BLaER1 treated with 17β-estradiol and CSF1 and Interleukin-3, amounts not matched to agents 10 nM and 100 nM (cell line): ENCODE data around the gene ANKRD55.
"Not testable (repeated sequence)": the region's sequence is repeated elsewhere in the genome, so short reads cannot be mapped to it uniquely, and the experiment has no call there.

ENCODE experiments used
- H3K27ac ChIP-seq, 11 experiments: shearing (Covaris generic); formaldehyde crosslinking; 2 replicates each; pipeline ENCODE4 v1.8.1; 2022
- H3K27me3 ChIP-seq, 11 experiments: shearing (Covaris generic); formaldehyde crosslinking; 2 replicates each; pipeline ENCODE4 v1.8.1; 2022
- H3K36me3 ChIP-seq, 11 experiments: shearing (Covaris generic); formaldehyde crosslinking; 2 replicates each; pipeline ENCODE4 v1.8.1; 2022
- H3K4me1 ChIP-seq, 10 experiments: shearing (Covaris generic); formaldehyde crosslinking; 2 replicates each; pipeline ENCODE4 v1.8.1; 2022
- H3K4me2 ChIP-seq, 11 experiments: shearing (Covaris generic); formaldehyde crosslinking; 2 replicates each; pipeline ENCODE4 v1.8.1; 2022
- H3K4me3 ChIP-seq, 10 experiments: shearing (Covaris generic); formaldehyde crosslinking; 2 replicates each; pipeline ENCODE4 v1.8.1; 2022
- H3K9ac ChIP-seq, 11 experiments: shearing (Covaris generic); formaldehyde crosslinking; 2 replicates each; pipeline ENCODE4 v1.8.1; 2022
- H3K9me3 ChIP-seq, 11 experiments: shearing (Covaris generic); formaldehyde crosslinking; replicated peaks in 1 of 11; 2 replicates each; pipeline ENCODE4 v1.8.1; 2022
- H4K20me1 ChIP-seq, 11 experiments: shearing (Covaris generic); formaldehyde crosslinking; 2 replicates each; pipeline ENCODE4 v1.8.1; 2022
- Cebpa-rat ChIP-seq, 11 experiments: shearing (Covaris generic); IDR thresholded peaks; 2 replicates each; pipeline ENCODE4 v1.8.1; 2022

ANKRD55 gene

DNA sequence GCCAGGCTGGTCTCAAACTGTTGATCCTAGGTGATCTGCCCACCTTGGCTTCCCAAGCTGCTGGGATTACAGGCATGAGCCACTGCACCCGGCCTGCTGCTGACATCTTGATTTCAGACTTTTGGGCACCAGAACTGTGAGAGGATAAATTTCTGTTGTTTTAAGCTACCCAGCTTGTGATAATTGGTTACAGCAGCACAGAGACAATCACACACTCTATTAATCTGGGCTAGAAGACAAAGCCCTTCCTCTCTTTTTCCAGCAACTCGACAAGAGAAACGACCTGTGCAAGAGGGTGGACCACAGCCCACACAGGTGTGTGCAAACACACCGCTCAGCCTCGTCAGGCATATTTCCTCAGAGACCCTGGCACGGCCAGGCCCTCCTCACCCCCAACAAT, 4.5 kb downstream of the ANKRD55 start:
- Histone ChIP-seq H3K27me3 (no peaks in the 10 kb centered on the region), H4K20me1 (no peaks in the 10 kb centered on the region), H3K27ac (no peak overlapping the region), H3K4me2 (no peak overlapping the region), H3K9ac (no peak overlapping the region), H3K9me3 (no peaks in the 10 kb centered on the region), H3K36me3 (no peaks in the 10 kb centered on the region), H3K4me1 (no peaks in the 10 kb centered on the region), H3K4me3 (no peak overlapping the region)
- no peak for TF ChIP-seq Cebpa-rat (IDR thresholded peaks at IDR 0.05)

DNA sequence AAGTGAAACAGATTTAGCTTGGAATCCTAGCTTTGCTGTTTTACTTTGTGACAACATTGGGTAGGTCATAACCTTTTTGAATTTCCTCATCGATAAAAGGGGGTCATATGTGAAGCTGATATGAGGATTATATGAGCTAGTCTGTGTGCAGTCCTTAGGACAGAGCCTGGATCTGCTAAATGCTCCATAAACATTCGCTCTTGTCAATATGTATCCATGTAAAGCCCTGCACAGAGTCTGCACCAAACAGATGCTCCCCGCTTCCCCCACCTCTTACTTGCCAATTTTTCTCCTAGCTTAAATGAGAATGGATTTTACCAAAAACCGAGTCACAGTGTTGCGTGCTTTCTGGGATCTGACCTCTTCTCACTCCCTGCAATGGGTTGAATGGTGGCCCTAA, 5.4 kb downstream of the ANKRD55 start:
- TF ChIP-seq Cebpa-rat (IDR thresholded peaks at IDR 0.05): no peak
- Histone ChIP-seq H3K27me3 (no peaks in the 10 kb centered on the region), H4K20me1 (no peaks in the 10 kb centered on the region), H3K9me3 (no peaks in the 10 kb centered on the region), H3K4me2 (no peak overlapping the region), H3K27ac (no peak overlapping the region), H3K36me3 (no peaks in the 10 kb centered on the region), H3K4me1 (no peaks in the 10 kb centered on the region), H3K4me3 (no peak overlapping the region), H3K9ac (no peak overlapping the region)

DNA sequence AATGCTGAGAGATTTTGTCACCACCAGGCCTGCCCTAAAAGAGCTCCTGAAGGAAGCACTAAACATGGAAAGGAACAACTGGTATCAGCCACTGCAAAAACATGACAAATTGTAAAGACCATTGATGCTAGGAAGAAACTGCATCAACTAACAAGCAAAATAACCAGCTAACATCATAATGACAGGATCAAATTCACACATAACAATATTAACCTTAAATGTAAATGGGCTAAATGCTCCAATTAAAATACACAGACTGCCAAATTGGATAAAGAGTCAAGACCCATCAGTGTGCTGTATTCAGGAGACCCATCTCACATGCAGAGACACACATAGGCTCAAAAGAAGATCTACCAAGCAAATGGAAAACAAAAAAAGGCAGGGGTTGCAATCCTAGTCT, 9.8 kb downstream of the ANKRD55 start:
- H4K20me1 ChIP-seq, H3K9ac ChIP-seq, H3K4me2 ChIP-seq, H3K4me1 ChIP-seq, H3K4me3 ChIP-seq, H3K27me3 ChIP-seq, H3K27ac ChIP-seq, H3K36me3 ChIP-seq: not testable (repeated sequence)
- peaks cover 21 to 34% (median 27%) of the 10 kb centered on the region in 11 experiments for H3K9me3 ChIP-seq

- not testable (repeated sequence) for H3K4me2 ChIP-seq, H3K9ac ChIP-seq, H4K20me1 ChIP-seq, H3K36me3 ChIP-seq, H3K27ac ChIP-seq, H3K4me3 ChIP-seq, H3K27me3 ChIP-seq, H3K4me1 ChIP-seq
- peaks cover 34 to 51% (median 44%) of the 10 kb centered on the region in 11 experiments for H3K9me3 ChIP-seq
Observed at GRCh38 chr5:56221601-56222000, 11.5 kb downstream of the ANKRD55 start.

DNA sequence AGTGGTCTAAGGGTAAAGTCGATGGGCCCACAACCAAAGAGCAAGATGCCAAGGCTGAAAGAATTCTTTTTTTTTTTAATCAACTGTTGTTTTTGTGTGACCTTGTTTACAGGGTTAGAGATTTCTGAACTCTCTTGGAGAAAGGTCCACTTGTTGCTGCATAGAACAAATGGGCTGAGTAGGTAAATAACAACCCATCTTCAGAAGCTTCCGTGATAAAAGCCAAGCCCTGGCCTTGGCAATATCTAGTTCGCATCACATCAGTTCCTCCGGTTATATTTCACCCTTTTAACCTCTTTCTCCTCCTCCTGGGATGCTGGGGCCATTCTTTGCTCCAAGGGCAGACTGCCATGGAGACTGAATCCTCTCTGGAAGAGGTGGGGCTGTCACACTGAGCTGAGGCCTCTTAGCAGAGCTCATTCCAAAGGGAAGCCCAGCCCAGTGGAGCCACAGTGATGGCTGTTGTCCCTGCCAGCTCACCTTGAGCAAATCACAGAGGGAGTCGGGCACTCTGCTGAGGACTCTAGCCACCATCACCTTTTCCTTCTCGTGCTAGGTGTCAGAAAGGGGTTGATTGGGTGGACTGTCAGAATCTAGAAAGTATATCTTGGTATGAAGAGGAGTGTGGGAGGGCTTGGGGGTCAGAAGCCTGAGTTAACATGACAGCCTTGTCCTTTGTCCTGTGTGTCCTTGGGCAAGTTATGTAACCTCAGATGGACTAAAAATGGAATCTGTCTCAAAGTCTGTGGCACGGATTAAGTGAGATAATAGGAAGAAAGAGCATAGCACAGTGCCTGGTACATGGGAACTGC, 17.9 kb downstream of the ANKRD55 start:
- Histone ChIP-seq H3K4me3 (no peak overlapping the region), H3K27ac (no peak overlapping the region), H3K4me2 (no peak overlapping the region), H3K4me1 (no peaks in the 10 kb centered on the region), H3K9me3 (peaks cover 49 to 63% (median 56%) of the 10 kb centered on the region in 11 experiments), H3K27me3 (no peaks in the 10 kb centered on the region), H3K9ac (no peak overlapping the region), H4K20me1 (no peaks in the 10 kb centered on the region), H3K36me3 (no peaks in the 10 kb centered on the region; a peak in 1 of 22 replicates)
- TF ChIP-seq Cebpa-rat (IDR thresholded peaks at IDR 0.05): no peak

DNA sequence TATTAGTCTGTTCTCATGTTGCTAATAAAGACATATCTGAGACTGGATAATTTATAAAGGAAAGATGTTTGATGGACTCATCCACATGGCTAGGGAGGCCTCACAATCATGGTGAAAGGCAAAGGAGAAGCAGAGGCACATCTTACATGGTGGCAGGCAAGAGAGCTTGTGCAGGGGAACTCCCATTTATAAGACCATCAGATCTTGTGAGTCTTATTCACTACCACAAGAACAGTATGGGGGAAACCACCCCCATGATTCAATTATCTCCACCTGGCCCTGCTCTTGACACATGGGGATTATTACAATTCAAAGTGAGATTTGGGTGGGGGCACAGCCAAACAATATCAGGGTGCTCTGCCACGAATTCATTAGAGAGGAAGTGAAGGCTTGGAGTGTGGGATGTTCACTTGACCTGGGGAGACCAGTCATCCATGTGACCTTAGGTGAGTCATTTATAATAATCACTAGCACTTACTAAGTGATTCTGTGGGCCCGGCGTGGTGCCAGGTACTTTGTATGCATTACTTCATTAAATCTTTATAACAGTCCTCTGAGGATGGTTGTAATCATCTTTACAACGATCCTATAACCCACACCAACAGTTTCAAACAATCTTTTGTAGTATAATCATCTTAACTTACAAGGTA, 19.1 kb downstream of the ANKRD55 start:
- H4K20me1 ChIP-seq, H3K9ac ChIP-seq, H3K27ac ChIP-seq, H3K27me3 ChIP-seq, H3K4me1 ChIP-seq, H3K4me3 ChIP-seq, H3K4me2 ChIP-seq, H3K36me3 ChIP-seq: not testable (repeated sequence)
- peaks cover 49 to 64% (median 52%) of the 10 kb centered on the region in 11 experiments for H3K9me3 ChIP-seq

GRCh38 chr5:56212130-56212879, 20.8 kb downstream of the ANKRD55 start:
- Histone ChIP-seq H3K27me3 (no peaks in the 10 kb centered on the region), H3K36me3 (no peaks in the 10 kb centered on the region; a peak in 1 of 22 replicates), H3K9ac (no peak overlapping the region), H4K20me1 (no peaks in the 10 kb centered on the region), H3K4me1 (no peaks in the 10 kb centered on the region), H3K4me3 (no peak overlapping the region), H3K27ac (no peak overlapping the region), H3K9me3 (peaks cover 36 to 49% (median 40%) of the 10 kb centered on the region in 11 experiments), H3K4me2 (no peak overlapping the region)
- TF ChIP-seq Cebpa-rat (IDR thresholded peaks at IDR 0.05): no peak

- no peaks in the 10 kb centered on the region for H4K20me1 ChIP-seq
- H3K27me3 ChIP-seq: no peaks in the 10 kb centered on the region
- H3K9me3 ChIP-seq: peaks cover 27 to 40% (median 31%) of the 10 kb centered on the region in 11 experiments
- no peak overlapping the region for H3K9ac ChIP-seq
- no peaks in the 10 kb centered on the region; a peak in 1 of 22 replicates for H3K36me3 ChIP-seq
- H3K4me3 ChIP-seq: no peak overlapping the region
- H3K27ac ChIP-seq: no peak overlapping the region
- H3K4me2 ChIP-seq: no peak overlapping the region
- TF ChIP-seq Cebpa-rat (IDR thresholded peaks at IDR 0.05): no peak
- peaks cover 0 to 8% (median 0%) of the 10 kb centered on the region in 10 experiments; a peak in 4 of 20 replicates for H3K4me1 ChIP-seq
Observed at GRCh38 chr5:56211298-56211865, 21.7 kb downstream of the ANKRD55 start.

- no peaks in the 10 kb centered on the region for H3K36me3 ChIP-seq
- no peak for TF ChIP-seq Cebpa-rat (IDR thresholded peaks at IDR 0.05)
- no peak overlapping the region for H3K4me3 ChIP-seq
- H3K4me2 ChIP-seq: no peak overlapping the region
- H3K27me3 ChIP-seq: no peaks in the 10 kb centered on the region
- no peak overlapping the region for H3K27ac ChIP-seq
- H4K20me1 ChIP-seq: no peaks in the 10 kb centered on the region
- no peak overlapping the region for H3K9ac ChIP-seq
- peaks cover 4 to 22% (median 10%) of the 10 kb centered on the region in 11 experiments; a peak in 21 of 22 replicates for H3K9me3 ChIP-seq
- peaks cover 0 to 9% (median 0%) of the 10 kb centered on the region in 10 experiments; a peak in 4 of 20 replicates for H3K4me1 ChIP-seq
Observed at GRCh38 chr5:56208681-56209080, 24.4 kb downstream of the ANKRD55 start.
